GM18867 (cell line): ENCODE data around the gene DGKH.
A peak's percentile ranks its signal among the peaks of the same experiment; 100 is the strongest.
"Not testable (repeated sequence)": the region's sequence is repeated elsewhere in the genome, so short reads cannot be mapped to it uniquely, and the experiment has no call there.

Experiments
- ATAC-seq: cut with Tn5 transposase; IDR thresholded peaks from one replicate; pipeline ENCODE4 v1.9.1; 2021; ENCODE audit warnings: mild to moderate bottlenecking, moderate library complexity; ENCODE audit not compliant: unreplicated experiment

The DGKH gene

DNA sequence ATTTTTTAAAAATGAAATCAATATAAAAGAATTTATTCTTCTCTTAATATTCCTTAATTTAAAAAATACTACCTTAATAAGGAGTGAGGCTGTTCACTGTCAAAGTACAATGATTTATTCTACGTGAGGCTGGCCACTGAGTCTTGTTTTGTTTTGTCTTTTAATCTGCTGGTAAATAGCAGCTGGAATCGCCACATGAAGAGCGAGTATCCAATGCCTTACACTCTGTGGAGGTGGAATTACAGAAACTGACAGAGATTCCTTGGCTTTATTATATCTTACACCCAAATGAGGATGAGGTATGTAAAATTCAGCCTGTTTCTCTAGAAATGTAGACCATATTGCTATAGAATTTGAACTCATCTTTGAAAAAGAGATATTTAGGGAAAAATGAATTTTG lies 170.6 kb downstream of the DGKH start:
- no peak for ATAC-seq

DNA sequence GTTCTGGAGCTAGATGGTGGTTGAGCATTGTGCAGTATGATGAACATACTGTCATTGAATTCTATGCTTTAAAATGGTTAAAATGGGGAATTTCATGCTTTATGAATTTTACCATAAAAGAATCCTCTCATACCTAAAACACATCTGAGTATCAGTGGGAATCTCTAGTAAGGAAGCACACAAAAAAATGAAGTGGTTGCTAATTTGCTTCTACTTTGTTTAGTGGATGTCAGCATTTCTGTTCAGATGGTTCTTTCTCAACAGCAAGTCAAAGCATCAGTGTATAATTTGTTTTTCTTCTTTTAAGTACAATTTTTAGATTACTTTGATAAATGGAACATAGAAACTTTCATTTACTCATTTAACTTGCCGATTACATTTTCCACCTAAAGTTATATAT lies 171.4 kb downstream of the DGKH start:
- ATAC-seq = no peak

DNA sequence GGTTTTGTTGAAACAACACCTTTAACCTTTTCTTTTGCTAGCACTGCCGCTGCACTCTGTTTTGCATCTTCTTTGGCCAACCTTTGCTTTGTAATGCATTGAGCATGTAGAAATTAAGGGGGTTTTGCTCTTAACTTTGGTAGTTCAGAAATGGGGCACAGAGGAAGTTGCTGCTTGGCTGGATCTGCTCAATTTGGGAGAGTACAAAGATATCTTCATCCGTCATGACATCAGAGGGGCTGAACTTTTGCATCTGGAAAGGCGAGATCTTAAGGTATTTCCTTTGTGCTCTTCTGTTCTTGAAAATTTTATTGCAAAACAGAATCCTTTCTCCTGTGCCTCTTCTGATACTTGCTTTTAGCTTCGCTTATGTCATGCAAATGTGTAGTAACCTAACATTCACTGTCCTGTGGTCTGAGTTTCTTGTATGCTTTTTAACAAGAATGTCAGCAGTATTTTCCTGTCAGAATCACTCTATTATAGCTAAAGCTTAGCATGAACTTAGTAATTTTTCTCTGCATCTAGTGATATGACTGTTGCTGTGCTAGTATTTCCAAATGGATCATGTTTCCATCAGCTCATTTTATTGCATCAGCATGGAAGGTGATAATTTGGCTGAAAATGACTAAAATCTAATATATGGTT lies 172.8 kb downstream of the DGKH start:
- ATAC-seq = no peak

DNA sequence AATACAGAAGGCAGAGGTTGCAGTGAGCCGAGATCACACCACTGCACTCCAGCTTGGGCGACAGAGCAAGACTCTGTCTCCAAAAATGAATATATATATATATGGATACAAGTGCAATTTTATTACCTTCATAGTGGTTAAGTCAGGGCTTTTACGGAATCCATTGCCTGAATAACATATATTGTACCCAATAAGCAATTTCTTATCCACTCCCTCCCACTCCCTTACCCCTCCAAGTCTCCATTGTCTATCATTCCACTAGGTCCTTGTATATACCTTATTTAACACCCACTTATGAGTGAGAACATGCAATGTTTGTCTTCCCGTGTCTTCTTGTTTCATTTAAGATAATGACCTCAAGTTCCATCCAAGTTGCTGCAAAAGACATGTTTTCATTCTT lies 175.2 kb downstream of the DGKH start:
- ATAC-seq = no peak

DNA sequence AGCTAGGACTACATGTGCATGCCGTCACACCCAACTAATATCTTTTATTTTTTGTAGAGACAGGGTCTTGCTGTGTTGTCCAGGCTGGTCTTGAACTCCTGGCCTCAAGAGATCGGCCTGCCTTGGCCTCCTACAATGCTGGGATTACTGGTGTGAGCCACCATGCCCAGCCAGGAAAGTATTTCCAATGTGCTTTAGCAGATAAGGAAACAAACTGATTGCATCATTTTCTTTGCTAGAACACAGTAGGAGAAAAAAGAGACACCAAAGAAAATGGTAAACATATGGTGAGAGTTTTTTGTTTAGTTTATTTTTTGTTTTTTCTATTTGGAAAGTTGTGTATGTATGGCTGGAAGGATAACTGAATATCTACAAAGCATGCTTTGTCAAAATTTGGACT lies 176.6 kb downstream of the DGKH start:
- ATAC-seq = no peak

DNA sequence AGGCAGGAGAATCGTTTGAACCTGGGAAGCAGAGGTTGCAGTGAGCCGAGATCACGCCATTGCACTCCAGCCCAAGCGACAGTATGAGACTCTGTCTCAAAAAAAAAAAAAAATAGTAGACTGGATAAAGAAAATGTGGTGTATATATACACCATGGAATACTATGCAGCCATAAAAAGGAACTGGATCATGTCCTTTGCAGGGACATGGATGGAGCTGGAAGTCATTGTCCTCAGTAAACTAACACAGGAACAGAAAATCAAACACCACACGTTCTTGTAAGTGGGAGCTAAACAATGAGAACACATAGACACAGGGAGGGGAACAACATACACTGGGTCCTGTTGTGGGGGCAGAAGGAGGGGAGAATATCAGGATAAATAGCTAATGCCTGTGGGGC lies 178.3 kb downstream of the DGKH start:
- not testable (repeated sequence) for ATAC-seq

DNA sequence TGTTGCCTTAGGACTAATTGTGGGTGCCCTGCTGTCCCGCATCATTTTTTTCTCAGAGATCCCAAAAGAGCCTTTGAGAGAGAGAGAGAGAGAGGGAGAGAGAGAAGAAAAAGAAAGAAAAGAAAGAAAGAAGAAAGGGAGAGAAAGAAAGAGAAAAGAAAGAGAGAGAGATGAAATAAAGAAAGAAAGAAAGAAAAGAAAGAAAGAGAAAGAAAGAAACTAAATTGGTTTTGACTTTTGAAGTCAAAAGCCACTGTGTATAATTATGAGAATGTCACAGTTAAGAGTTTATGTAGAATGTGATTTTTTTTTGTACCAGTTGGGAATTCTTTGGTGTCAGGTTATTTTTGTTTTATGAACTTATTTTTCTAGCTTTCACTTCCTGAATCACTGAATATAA lies 180.1 kb downstream of the DGKH start:
- no peak for ATAC-seq

DNA sequence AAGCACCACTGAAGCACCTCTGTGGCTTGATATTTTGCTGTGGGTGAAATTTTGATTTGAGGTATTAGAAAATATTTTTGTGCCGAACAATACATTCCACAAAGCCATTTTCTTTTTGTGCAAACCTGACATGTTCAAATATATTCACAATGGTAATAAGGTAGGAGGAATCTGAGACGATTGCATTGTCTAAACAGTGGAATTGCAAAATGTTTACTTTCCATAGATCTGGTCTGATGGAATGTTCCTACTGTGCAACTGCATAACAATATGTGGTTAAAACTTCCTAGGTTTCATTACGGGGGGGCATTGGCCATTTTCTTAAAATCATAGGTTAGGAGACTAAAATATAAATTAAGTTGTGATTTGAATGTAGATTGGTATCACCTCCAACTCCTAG lies 180.8 kb downstream of the DGKH start:
- no peak for ATAC-seq

DNA sequence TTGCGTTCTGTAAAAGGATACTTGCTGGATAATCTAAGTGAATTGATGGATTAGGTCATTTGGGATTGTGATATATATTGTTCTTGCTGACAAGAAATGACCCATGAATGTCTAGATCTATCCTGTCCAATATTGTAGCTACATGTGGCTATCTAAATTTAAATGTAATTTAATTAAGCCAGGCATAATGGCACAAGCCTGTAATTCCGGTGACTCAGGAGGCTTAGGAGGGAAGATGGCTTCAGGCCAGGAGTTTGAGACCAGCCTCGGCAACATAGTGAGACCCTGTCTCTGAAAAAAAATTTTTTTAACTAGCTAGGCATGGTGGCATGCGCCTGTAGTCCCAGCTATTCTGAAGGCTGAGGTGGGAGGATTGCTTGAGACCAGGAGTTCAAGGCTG lies 184.2 kb downstream of the DGKH start:
- ATAC-seq = no peak

DNA sequence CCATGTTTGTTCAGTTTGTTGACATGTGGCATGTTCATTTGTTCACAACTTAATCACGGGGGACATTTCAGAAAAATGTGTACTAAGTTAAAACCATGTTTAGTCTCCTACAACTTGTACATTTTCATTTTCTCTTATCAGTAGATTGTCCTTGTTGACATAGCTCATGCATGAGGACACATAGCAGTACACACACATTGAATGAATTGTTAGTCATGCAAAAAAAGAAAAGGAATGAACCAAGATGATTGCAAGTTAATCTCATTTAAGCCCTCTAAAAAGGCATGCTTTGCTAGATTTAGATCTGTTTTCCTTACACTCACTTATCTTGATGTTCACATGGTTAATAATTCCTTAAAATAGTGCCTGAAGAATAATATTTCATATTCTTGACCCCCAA lies 185.3 kb downstream of the DGKH start:
- ATAC-seq = no peak

DNA sequence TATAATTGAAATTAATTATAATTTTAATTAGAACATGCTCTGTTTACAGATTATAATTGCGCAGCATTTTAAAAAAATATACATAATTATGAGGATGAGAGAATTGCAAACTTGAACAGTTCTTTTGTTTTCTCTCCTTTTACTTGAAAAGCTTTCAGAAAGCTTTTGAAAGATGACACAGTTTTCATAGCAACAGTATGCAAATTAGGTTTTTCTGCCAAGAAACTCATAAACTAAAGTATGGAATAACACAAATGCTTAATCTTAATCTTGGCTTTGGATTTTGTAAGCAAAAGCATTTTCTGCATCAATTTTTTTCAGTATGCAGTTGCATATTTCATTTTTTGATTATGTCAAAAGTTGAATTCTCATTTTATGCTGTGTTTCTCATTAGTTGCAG lies 190.7 kb downstream of the DGKH start:
- no peak for ATAC-seq

DNA sequence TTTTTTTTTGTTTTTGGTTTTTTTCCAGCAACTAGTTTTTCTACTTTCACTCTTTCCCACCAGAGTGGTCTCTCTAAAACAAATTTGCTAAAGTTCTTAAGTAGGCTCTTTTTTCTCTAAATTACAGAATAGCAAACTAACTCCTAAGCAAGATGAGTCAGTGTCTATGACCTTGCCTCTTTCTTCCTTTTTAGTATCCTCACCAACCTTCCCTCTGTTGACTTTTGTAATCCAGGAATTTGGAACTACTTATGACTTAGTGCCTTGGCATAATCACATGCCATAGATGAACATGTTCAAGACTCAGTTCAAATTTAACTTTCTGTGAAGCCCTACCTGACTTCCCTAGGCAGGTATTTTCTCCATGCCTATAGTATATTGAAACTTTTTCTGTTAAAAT lies 191.2 kb downstream of the DGKH start:
- ATAC-seq = no peak

DNA sequence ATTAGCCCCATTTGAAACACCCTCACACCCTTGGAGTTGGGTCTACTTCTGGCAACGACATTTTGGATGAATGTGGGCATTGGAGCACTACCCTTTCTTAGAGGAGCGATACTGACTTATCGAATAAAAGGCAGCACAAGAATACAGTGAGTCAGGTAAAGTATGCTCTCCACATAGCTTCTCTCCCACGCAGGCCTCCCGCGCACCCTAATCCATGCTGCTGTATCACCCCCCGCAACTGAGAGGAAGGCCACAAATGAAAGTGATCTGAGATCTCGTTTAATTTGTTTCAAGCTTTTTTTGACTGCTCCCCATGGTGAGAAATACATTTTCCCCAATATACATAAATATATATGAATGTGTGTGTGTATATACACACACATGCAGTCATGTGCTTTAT lies 198.1 kb downstream of the DGKH start:
- ATAC-seq = no peak

DNA sequence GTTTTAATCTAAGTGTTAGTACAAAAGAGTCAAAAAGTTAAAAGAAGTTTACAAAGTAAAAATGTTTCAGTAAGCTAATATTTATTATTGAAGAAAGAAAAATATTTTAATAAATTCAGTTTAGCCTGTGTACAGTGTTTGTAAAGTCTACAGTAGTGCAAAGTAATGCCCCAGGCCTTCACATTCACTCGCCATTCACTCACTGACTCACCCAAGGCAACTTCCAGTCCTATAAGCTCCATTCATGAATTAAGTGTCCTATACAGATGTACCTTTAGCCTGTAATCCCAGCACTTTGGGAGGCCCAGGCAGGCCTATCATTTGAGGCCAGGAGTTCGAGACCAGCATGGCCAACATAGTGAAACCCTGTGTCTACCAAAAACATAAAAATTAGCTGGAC lies 199.4 kb downstream of the DGKH start:
- ATAC-seq = no peak

DNA sequence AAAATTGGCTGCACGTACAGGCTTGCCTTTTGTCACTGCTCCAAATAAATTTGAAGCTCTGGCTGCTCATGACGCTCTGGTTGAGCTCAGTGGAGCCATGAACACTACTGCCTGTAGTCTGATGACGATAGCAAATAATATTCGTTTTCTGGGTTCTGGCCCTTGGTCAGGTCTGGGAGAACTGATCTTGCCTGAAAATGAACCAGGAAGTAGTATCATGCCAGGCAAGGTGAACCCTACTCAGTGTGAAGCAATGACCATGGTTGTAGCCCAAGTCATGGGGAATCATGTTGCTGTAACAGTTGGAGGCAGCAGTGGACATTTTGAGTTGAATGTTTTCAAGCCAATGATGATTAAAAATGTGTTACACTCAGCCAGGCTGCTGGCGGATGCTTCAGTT lies 207.4 kb downstream of the DGKH start:
- no peak for ATAC-seq

DNA sequence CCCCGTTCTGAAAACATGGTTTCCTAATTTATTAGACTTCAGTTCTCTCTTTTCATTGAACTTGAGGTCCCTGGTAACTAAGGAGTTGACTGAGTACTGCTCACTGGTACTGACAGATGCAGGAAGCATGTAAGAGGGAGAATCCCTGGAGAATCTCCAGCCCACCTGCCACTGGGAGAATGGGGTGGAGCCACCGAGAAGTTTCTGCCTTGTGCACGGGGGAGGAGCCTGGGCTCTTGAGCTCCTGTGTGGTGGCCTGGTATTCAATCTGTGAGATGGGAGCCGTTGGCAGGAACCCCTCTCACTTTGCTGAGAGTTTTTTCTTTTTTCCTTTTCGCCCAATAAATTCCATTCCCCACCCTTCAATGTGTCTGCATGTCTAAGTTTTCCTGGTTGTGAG lies 210.3 kb downstream of the DGKH start:
- ATAC-seq = no peak

DNA sequence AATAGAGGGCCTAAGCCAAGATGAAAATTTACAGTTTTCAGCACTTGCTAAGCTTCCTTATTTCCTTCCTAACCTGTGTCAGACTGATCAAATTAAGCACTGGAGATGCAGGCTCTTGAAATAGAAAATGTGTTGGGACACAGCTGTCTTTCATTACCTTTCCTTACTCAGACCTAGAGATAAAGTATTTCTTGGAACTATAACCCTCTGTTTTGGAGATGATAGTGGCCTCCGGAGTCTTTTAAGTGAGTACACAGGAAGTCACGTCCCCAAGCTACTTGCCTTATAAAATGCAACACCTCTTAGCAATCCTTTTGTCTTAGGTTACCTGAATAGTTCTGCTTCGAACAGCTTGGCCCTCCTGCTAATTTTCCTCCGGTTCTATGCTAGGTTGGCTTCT lies 211.1 kb downstream of the DGKH start:
- ATAC-seq = no peak

DNA sequence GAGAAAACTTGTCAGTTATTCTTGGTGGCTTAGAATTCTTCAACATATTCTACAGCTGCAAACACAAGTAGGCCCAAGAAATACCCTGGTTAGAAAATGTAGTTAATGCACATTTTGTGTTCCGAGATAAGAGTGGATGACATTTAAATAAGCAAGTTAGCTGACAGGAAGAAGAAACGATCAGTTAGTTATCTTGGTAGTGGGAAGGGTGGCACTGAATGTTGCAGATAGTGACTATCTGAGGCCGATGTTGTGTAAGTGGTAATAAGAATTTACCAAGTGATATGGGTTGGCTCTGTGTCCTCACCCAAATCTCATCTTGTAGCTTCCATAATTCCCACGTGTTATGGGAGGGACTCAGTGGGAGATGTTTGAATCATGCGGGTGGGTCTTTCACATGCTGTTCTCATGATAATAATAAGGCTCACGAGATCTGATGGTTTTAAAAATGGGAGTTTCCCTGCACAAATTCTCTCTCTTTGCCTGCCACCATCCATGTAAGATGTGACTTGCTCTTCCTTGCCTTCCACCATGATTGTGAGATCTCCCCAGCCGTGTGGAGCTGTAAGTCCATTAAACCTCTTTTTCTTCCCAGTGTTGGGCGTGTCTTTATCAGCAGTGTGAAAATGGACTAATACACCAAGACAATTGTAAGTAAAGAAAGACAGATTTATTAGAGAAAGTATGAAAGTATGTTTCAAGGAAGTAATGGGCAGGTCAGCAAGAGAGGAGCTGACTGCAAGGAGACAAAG lies 212.6 kb downstream of the DGKH start:
- no peak for ATAC-seq

DNA sequence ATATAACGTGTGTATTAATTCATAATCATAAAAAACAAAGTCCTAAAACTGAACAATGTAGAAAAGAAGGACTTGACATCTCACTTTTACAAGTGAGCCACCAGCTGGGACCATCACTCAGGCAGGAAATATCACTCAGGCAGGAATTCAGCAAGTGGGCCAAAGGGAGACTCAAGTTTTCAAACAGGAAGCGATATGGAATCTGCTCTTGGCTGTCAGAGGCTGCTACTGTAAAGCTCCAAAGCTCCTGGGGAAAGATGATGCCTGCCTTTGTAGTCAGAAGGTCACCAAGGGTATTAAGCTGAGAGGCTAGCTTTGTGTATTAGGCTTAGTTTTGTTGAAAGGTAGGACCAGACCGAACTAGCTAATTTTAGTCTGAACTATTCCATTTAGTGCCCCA lies 218.0 kb downstream of the DGKH start:
- no peak for ATAC-seq

DNA sequence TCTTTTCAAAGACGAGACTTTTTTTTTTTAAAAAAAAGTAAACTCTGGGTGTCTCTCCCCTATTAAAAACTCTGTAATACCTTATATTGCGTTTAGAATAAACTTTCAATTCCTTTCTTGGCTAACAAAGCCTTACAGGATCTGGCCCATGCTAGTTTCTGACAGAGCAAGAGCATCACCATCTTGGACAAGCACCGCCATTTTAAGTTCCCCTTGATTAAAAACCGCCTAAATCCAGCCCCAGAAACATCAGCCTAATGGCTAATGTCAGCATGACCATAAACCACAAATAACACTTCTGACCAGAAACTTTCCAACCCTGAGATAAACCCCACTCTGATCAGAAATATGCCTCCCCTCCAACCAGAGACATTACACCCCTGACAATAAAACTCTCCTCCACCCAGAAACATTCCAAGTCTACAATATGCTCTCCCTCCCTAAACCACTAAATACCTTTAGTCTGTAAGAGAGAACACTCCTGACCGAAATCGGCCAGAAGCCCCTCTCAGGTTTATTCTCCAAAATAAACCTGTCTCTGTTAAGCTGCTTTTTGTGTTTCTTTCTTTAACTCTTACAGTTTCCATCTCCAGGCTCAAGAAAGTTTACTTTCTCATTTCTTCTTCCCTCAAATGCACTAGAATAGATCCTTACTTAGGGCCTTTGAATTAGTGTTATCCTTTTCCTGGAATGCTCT lies 221.9 kb downstream of the DGKH start:
- no peak for ATAC-seq

DNA sequence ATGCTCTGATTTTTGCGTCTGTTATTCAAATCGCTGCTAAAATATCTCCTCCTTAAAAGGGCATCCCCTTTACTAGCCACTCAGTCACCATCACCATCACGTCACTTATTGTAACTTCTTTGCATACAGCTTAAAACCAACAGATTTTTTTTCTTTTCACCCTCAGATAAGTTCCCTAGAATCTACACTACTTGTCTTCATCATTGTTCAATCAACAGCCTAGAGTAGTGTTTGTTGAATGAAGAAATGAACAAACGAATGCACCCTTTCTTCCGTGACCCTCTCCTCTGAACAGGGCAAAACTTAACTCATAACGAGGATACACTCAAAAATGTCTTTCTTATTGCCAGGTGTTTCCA lies 222.4 kb downstream of the DGKH start:
- no peak for ATAC-seq

DNA sequence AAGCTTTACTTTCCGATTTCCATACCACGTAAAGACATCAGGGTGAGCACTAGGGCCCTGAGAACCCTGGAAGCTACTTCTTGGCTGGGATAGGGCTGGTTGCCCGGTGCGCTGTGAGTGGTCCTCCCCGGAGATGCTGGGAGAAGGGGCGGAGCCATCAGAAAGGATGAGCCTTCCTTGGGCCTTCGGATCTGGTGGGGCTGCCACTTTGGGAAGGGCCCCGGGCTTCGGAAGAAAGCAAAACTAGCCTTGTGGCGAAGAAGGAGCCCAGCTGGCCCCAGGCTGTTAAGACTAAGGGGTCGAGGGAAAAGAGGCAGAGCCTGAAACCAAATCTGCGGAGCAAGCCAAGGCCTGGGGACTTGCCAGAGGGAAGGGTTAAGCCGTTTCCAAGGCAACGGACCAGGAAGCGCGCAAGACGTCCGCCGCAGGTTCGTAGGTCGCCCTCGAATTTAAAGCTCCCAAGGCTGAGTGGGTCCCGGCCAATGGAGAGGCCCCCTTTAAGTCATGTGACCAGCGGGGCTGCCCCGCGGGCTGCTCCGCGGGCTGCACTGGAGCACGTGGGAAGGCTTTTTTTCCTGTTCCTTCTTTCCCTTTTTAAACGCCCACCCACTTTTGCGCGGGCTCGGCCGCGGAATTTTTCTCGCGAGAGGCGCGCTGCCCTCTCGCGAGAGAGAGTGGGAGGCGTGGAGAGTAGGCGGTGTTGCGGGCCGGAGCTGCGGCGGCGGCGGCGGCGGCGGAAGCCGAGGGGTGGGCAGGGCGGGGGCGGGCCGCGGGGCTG lies 223.1 kb downstream of the DGKH start:
- ATAC-seq = peak; percentile 81
